Activated naive CD8-positive, alpha-beta T cell (primary cell): ENCODE data around the gene KIAA1217.

ENCODE experiments used
- H3K27ac Mint-ChIP-seq: one replicate; pipeline ENCODE4 v1.8.0; 2021; ENCODE audit warnings: mixed read lengths
- H3K27me3 Mint-ChIP-seq: one replicate; pipeline ENCODE4 v1.8.0; 2021; ENCODE audit warnings: mixed read lengths
- H3K36me3 Mint-ChIP-seq: one replicate; pipeline ENCODE4 v1.8.0; 2021; ENCODE audit warnings: mixed read lengths
- H3K4me1 Mint-ChIP-seq: one replicate; pipeline ENCODE4 v1.8.0; 2021; ENCODE audit warnings: low read depth, mixed read lengths
- H3K4me3 Mint-ChIP-seq: one replicate; pipeline ENCODE4 v1.8.0; 2021; ENCODE audit warnings: mild to moderate bottlenecking, mixed read lengths
- H3K9me3 Mint-ChIP-seq: one replicate; pipeline ENCODE4 v1.8.0; 2021; ENCODE audit warnings: low read depth, mixed read lengths

The KIAA1217 gene

DNA sequence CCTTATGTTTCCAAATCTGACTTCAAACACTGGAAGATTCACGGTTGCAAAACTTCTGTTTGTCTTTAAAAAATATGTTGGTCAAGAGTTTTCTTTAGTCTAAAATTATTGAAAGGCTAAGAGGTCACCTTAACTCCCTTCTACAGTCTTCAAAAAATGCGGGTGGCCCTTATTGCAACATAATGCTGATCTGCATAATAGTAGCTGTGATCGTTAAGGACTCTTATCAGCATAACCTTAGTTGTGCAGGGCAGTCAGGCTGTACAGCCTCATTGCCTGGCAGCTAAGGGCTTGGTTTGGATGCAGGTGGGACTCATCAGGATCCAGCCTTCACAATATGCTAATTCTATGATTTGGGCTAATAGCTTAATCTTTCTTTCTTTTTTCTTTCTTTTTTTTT lies 15.0 kb downstream of the KIAA1217 start:
- no peak overlapping the region for H3K27ac Mint-ChIP-seq
- H3K4me3 Mint-ChIP-seq = no peak overlapping the region
- H3K9me3 Mint-ChIP-seq = no peaks in the 10 kb centered on the region
- no peaks in the 10 kb centered on the region for H3K36me3 Mint-ChIP-seq
- H3K27me3 Mint-ChIP-seq = peaks cover 3% of the 10 kb centered on the region
- no peaks in the 10 kb centered on the region for H3K4me1 Mint-ChIP-seq

DNA sequence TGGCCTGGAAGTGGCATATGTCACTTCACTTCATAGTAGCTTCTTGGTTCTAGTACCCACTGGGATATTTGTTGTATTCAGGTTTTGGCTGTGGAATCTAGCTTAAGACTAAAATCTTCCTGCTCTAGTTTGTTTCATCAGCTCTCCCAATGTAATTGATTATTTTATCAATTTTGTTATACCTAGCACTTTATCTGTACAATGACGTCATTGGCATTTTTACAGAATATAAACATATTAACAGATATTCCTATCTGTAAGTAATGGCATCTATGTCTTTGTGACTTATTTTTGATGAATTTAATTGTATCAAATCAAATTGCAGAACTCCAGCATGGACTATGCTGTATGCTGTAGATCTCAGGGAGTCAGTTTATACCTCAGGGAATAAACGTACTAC lies 19.7 kb downstream of the KIAA1217 start:
- no peaks in the 10 kb centered on the region for H3K36me3 Mint-ChIP-seq
- H3K27me3 Mint-ChIP-seq = peaks cover 12% of the 10 kb centered on the region
- no peak overlapping the region for H3K4me3 Mint-ChIP-seq
- H3K27ac Mint-ChIP-seq = no peak overlapping the region
- no peaks in the 10 kb centered on the region for H3K4me1 Mint-ChIP-seq
- no peaks in the 10 kb centered on the region for H3K9me3 Mint-ChIP-seq

DNA sequence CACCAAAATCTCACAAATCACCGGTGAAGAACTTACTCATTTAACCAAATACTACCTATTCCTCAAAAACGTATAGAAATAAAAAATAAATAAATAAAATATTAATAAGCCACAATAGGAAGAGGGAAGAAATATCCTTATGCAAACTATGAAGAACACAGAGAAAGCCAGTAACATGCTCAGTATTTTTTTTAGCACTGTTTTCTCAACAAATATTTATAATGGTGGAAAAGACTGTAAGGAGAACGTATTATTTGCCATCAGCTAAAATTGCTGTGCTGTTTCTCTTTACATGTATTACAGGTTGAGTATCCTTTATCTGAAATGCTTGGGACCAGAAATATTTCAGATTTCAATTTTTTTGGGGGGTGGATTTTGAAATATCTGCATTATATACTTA lies 21.0 kb downstream of the KIAA1217 start:
- Mint-ChIP-seq H3K9me3 (no peaks in the 10 kb centered on the region), H3K36me3 (no peaks in the 10 kb centered on the region), H3K4me3 (no peak overlapping the region), H3K4me1 (no peaks in the 10 kb centered on the region), H3K27me3 (peaks cover 12% of the 10 kb centered on the region), H3K27ac (no peak overlapping the region)

DNA sequence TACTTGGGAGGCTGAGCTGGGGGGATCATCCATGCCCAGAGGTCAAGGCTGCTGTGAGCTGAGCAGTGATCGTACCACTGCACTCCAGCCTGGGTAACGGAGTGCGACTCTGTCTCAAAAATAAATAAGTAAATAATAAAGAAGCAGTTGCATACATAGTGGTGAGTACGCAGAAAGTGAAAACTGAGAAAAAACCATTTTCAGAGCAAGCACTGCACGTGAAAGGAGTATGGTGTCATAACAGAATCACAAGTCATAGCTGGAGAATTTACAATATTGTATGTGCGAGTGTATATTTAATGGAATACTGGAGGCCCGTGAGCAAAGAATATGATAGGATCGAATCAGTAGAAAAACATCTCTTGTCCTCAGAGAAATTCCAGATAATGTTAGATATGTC lies 22.3 kb downstream of the KIAA1217 start:
- Mint-ChIP-seq H3K4me1 (no peaks in the 10 kb centered on the region), H3K9me3 (no peaks in the 10 kb centered on the region), H3K4me3 (no peak overlapping the region), H3K27ac (no peak overlapping the region), H3K36me3 (no peaks in the 10 kb centered on the region), H3K27me3 (peaks cover 12% of the 10 kb centered on the region)

DNA sequence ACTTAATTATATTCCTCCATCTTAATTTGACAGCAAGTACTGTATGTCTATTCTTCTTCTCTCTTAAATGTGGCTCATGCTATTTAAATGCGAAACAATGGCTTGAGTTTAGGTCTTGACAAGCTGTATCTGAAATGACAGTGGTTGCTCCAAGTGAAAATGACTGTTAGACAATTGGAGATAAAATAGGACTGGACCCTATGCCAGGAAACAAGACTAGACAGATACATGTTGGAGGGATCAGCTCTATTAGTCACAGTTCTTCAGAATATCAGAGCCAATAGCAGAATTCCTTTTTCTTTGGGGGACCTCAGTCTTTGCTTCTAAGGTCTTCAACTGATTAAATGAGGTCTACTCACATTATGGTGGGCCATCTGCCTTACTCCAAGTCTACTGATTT lies 25.8 kb downstream of the KIAA1217 start:
- Mint-ChIP-seq H3K9me3 (no peaks in the 10 kb centered on the region), H3K27ac (no peak overlapping the region), H3K4me3 (no peak overlapping the region), H3K27me3 (peaks cover 10% of the 10 kb centered on the region), H3K36me3 (no peaks in the 10 kb centered on the region), H3K4me1 (no peaks in the 10 kb centered on the region)

DNA sequence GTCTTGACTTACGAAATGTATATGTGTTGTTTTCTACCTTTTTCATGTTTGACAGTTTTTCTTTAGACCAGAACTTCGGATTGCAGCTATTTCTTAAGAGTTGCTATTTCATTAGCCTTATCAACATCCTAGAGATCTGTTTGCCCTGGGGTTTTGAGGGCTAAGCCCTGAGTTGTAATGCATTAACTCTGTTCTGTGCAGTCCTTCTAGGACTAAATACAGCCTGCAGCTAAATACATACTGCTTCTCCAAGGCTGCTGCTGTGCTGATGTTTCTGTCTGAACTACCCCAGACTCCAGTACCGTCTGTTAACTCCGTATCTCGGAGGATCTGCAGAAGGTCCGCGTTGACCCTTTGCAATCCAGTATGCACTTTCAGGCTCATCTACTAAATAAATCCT lies 26.5 kb downstream of the KIAA1217 start:
- H3K4me1 Mint-ChIP-seq = no peaks in the 10 kb centered on the region
- H3K9me3 Mint-ChIP-seq = no peaks in the 10 kb centered on the region
- H3K4me3 Mint-ChIP-seq = no peak overlapping the region
- H3K36me3 Mint-ChIP-seq = no peaks in the 10 kb centered on the region
- H3K27me3 Mint-ChIP-seq = peaks cover 13% of the 10 kb centered on the region
- H3K27ac Mint-ChIP-seq = no peak overlapping the region

DNA sequence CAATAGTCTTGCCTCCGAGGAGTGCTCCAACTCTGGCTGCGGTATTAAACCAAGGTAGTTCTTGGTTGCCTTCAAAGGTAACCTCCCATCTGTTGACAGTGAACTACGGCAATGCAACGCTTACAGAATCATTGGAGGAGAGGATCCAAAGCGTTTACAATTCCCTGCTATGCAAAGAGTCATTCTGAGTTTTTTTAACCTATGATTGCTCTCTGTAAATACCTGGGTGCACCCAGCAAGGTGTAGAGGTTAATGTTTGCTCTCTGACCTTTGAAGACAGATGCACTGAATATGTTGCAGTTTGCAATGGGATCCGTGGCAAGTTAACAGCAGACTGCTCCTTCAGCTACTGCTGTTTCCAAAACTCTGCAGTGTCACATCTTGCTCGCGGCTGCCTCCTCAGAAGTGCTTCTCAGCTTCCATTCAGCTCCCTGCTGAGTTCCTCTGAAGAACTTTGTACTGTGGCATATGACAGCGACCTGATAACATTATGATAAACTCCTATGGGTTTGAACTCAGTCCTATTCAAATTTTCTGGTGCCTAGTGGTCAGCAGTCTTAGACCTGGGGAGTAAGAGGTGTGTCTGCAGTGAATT lies 29.0 kb downstream of the KIAA1217 start:
- Mint-ChIP-seq H3K9me3 (no peaks in the 10 kb centered on the region), H3K27ac (no peak overlapping the region), H3K36me3 (no peaks in the 10 kb centered on the region), H3K4me1 (no peaks in the 10 kb centered on the region), H3K27me3 (peaks cover 8% of the 10 kb centered on the region), H3K4me3 (no peak overlapping the region)

DNA sequence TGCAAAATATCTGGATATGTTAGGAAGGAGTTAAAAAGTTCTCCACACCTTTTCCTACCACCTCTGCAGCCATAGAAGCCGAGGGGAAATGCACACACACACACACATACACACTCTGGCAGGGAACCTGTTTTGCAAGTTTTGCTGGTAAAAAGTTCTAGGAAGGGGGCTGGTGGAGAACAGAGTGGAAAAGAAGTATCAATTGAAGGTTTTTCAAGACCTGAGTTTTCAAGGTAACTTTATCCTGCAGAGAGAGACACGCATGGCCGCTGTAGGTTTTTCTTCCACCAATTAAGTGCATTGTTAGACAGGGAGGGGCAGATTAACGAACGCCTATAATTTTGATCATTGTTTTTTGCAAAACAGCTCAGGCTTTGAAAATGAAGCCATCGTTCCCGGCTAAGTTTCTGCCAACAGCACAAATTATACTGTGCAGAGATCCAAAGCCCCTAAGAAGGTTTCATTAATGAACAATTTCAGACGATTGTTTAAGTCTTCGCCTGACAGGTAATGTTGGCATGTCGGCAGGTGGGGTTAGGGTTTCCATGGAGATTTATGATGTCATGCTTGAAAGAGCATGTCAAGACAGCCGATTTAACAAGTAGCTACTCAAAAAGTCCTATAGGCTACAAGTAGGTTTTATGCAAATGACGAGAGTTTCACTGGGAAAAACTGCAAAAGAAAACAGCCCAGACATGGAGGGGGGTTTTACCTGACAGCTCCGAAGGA lies 29.7 kb downstream of the KIAA1217 start:
- no peaks in the 10 kb centered on the region for H3K36me3 Mint-ChIP-seq
- no peak overlapping the region for H3K27ac Mint-ChIP-seq
- no peak overlapping the region for H3K4me3 Mint-ChIP-seq
- peaks cover 8% of the 10 kb centered on the region for H3K27me3 Mint-ChIP-seq
- no peaks in the 10 kb centered on the region for H3K9me3 Mint-ChIP-seq
- no peaks in the 10 kb centered on the region for H3K4me1 Mint-ChIP-seq

DNA sequence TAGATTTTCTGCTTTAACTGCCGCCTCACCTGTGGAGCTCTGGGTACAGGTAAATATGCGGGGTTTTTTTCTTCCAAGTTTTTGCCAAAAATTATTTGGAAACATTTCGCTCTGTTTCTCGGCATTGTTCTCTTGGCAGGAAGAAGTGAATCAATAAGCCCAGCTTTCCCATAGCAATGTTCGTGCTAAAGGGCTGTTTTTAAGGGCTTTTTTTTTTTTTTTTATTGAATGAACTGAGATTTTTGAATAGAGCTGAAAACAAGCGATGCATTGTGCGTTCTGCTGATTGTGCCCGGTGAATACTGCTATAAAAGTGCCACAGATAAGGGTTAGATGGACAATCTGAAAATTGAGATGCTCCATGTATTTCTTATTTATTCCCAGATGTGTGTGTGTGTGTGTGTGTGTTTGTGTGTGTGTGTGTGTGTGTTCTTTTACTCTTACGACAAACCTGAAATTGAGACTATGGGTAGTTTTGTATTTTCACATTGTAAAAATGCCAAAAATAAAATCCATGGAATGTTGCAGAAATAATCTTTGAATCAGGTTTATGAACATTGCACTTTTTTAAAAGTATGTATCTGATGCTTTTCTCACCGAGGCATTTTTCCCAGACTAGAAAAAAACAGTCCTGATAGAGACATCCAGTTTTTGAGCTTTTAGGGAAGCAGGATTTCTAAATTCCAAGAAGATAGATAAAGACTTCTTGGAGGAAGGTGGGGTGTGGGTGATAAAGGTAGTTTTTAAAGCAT lies 30.5 kb downstream of the KIAA1217 start:
- Mint-ChIP-seq H3K36me3 (no peaks in the 10 kb centered on the region), H3K4me1 (no peaks in the 10 kb centered on the region)

DNA sequence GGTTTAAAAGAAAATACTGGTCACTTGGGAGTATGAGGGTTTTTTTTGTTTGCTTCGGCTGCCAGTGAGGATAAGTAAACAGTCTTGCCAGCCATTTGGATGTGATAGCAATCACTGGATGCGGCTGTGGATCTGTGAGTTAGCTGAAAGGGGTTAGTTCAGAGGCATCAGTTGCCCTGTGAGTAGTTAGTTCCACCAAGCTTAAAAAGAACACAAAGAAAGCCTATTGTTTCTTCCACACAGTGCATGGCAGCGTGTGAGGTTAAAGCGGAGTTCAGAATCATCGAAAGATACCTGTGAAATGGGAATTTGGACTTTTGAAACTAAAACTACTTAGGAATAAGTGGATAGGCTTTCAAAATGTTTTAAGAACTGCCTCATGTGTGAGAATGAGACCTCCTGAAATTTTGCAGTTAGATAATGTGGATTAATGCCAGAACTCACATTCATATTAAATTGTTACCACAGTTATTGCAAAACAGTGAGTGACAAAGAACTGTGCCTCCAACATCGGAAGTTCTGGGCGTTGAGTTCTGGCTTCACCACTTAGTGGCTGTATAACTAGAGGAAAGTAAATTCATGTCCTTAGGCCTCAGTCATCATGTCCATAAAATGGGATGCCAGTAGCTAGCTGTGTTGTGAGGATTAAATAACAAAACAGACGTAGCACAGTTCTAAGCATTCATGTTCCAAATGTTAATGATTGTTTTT lies 31.3 kb downstream of the KIAA1217 start:
- Mint-ChIP-seq H3K9me3 (no peaks in the 10 kb centered on the region), H3K4me3 (no peak overlapping the region), H3K4me1 (no peaks in the 10 kb centered on the region), H3K36me3 (no peaks in the 10 kb centered on the region), H3K27ac (no peak overlapping the region), H3K27me3 (peaks cover 8% of the 10 kb centered on the region)

More for the DNA sequence above, 30.5 kb downstream of the KIAA1217 start:
- Mint-ChIP-seq H3K4me3 (no peak overlapping the region), H3K27ac (no peak overlapping the region), H3K9me3 (no peaks in the 10 kb centered on the region), H3K27me3 (peaks cover 8% of the 10 kb centered on the region)

DNA sequence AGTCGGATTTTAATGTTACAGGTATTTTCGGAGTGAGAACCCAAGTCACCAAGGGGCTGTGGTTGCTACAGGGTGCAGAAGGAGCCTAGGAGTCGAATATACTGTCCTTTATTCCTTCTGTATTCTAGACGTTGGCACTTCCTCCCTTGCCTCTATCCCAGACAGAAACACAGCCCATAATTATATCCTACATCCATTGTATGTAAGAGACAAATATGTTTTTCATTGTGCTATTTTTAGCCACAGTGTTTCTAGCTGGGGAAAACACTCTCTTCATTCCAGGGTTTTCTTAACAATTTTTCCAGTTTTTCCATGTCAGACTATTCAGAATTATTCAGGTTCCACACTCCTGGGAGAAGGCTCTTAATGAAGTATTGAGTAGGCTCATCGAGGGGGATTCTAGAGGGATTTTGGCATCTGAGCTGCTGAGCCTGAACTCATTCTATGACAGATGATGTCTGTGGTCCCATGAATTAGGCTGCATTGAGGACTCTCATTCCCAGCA lies 32.6 kb downstream of the KIAA1217 start:
- H3K27ac Mint-ChIP-seq = no peak overlapping the region
- no peak overlapping the region for H3K4me3 Mint-ChIP-seq
- H3K9me3 Mint-ChIP-seq = no peaks in the 10 kb centered on the region
- H3K36me3 Mint-ChIP-seq = no peaks in the 10 kb centered on the region
- H3K27me3 Mint-ChIP-seq = peaks cover 10% of the 10 kb centered on the region
- no peaks in the 10 kb centered on the region for H3K4me1 Mint-ChIP-seq

DNA sequence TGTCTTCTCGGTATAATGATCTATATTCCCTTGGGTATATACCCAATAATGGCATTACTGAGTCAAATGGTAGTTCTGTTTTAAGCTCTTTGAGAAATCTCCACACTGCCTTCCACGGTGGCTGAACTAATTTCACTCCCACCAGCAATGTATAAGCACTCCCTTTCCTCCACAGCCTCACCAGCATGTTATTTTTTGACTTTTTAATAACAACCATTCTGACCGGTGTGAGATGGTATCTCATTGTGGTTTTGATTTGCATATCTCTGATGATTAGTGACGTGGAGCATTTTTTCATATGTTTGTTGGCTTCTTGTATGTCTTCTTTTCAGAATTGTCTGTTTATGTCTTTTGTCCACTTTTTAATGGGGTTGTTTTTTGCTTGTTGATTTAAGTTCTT lies 33.6 kb downstream of the KIAA1217 start:
- H3K27ac Mint-ChIP-seq = no peak overlapping the region
- H3K9me3 Mint-ChIP-seq = no peaks in the 10 kb centered on the region
- H3K4me1 Mint-ChIP-seq = no peaks in the 10 kb centered on the region
- no peaks in the 10 kb centered on the region for H3K36me3 Mint-ChIP-seq
- H3K4me3 Mint-ChIP-seq = no peak overlapping the region
- peaks cover 10% of the 10 kb centered on the region for H3K27me3 Mint-ChIP-seq

DNA sequence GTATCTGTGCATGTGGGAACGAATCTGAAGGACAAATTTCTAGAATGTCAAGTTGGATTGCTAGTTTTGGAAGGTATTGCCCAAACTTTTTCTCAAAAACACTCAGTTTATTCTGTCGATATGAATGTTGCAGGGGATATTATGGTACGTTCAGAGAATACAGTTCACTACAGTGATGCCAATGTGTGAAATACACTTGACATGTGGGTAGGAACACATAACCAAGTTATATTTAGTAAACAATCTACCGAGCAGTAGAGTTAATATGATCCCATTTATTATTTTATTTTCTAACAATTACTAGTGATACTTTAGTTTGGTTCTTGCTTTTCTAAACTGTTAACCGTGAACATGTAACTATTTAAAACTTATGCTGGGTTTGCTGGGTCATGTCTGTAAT lies 37.4 kb downstream of the KIAA1217 start:
- Mint-ChIP-seq H3K4me1 (no peaks in the 10 kb centered on the region), H3K27ac (no peak overlapping the region), H3K9me3 (no peaks in the 10 kb centered on the region), H3K4me3 (no peak overlapping the region), H3K36me3 (no peaks in the 10 kb centered on the region), H3K27me3 (peaks cover 5% of the 10 kb centered on the region)

DNA sequence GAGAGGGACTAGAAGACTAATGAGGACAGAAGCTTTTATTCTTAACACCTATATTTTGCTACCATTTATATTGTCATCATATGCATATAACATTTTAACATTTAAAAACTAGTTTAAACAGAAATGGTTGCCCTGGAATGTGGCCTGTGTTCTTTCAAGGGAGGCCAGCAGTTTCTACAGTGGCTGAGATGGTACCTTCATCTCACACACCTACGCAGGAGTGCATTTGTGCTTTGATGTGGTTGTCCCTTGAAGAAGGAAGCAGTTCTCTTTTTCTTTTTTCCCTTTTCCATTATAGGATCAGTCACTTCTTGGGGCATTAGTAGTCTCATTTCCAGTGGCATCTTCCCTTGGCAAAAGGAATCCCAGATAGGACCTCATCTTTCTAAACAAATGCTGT lies 38.9 kb downstream of the KIAA1217 start:
- Mint-ChIP-seq H3K4me3 (no peak overlapping the region), H3K27me3 (peaks cover 1% of the 10 kb centered on the region), H3K36me3 (no peaks in the 10 kb centered on the region), H3K4me1 (no peaks in the 10 kb centered on the region), H3K9me3 (no peaks in the 10 kb centered on the region), H3K27ac (no peak overlapping the region)
